WI38 (cell line): Measurements from ENCODE around the gene USE1.

Source experiments
- H3K4me3 ChIP-seq: 2 replicates; pipeline ENCODE4 v1.5.1; 2011; ENCODE audit warnings: low read depth, mild to moderate bottlenecking, control low read depth, low read length
- TF ChIP-seq, protein P1 (sequence below): IDR thresholded peaks from 2 replicates; pipeline ENCODE4 v1.5.1; 2012; ENCODE audit warnings: low read depth, mild to moderate bottlenecking, control low read depth, low read length

The USE1 gene

GRCh38 chr19:17254636-17255035, 39.5 kb downstream of the USE1 start:
- TF ChIP-seq, protein P1, sequence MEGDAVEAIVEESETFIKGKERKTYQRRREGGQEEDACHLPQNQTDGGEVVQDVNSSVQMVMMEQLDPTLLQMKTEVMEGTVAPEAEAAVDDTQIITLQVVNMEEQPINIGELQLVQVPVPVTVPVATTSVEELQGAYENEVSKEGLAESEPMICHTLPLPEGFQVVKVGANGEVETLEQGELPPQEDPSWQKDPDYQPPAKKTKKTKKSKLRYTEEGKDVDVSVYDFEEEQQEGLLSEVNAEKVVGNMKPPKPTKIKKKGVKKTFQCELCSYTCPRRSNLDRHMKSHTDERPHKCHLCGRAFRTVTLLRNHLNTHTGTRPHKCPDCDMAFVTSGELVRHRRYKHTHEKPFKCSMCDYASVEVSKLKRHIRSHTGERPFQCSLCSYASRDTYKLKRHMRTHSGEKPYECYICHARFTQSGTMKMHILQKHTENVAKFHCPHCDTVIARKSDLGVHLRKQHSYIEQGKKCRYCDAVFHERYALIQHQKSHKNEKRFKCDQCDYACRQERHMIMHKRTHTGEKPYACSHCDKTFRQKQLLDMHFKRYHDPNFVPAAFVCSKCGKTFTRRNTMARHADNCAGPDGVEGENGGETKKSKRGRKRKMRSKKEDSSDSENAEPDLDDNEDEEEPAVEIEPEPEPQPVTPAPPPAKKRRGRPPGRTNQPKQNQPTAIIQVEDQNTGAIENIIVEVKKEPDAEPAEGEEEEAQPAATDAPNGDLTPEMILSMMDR: no peak
- H3K4me3 ChIP-seq: no peak overlapping the region

- no peak overlapping the region for H3K4me3 ChIP-seq
- TF ChIP-seq, protein P1: no peak
Observed at GRCh38 chr19:17255150-17255621, 40.0 kb downstream of the USE1 start.

DNA sequence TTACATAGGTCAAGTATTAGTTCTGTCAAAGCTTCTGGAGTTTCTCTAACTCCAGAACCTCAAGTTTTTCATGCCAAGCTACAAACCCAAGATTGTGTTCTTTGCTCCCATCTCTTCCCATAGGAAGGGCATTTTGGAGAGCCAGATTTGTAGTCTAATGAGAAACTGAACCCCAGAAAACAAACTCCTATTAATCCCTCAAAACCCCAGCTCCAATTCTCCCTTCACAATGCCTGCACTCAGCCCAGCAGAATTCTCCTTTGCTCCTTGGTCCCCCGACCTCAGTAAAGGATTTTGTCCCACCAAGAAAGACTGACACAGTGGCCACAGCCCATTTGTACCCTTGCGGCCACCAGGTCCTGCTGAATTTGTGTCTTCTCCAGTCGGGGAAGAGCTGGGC, 41.0 kb downstream of the USE1 start:
- TF ChIP-seq, protein P1: no peak
- no peak overlapping the region for H3K4me3 ChIP-seq

DNA sequence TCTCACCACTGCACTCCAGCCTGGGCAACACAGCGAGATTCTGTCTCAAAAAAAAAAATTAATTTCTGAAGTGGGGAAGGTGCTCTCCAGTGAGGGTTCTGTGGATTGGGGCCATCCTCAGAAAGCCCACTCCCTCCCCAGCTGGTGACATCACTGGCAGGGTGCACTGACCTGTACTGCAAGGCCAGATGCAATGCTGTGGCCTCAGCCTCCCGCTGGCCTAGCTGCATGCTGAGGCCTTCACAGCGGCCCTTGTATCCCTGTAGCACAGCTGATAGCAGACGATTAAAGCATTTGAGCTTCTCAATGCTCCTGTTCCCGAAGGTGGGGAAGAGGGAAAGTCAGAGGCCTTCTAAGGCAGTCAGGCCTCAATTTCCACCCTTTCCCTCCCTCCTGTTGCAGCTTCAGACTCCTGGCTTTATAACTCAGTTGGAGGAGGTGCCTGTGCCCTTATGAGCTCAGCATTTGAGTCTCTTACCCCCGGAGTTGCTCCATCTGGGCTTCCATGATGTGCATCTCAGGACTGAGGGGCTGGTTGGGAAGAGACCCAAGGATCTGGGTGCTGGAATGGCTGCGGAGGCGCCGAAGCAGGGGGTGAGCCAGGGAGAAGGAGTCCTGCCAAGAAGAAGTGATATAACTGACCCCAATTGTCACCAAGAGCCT, 44.1 kb downstream of the USE1 start:
- no peak overlapping the region for H3K4me3 ChIP-seq
- TF ChIP-seq, protein P1: no peak

DNA sequence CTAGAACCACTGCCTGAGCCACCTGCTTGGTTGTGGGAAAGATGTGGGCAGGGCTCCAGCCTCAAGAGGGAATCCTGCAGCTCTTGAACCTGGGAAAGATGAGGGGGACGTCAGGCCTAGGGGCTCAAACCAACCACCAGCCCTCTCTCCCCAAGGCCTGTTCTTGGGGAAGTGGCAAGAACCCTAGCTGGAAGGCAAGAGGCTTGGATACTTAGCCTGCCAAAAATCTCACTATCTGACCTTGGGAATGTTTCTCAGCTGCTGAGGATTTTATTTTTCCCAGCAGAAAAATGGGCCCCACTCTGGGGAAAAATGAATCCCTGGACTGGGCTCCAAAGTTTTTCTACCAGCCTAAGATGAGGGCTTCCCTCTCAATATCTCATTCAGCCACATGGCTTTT, 44.8 kb downstream of the USE1 start:
- TF ChIP-seq, protein P1: no peak
- H3K4me3 ChIP-seq: no peak overlapping the region

GRCh38 chr19:17260842-17261325, 45.7 kb downstream of the USE1 start:
- TF ChIP-seq, protein P1: peak; percentile 76
- H3K4me3 ChIP-seq: no peak overlapping the region

- no peak overlapping the region for H3K4me3 ChIP-seq
- TF ChIP-seq, protein P1: no peak
Observed at GRCh38 chr19:17262557-17262956, 47.4 kb downstream of the USE1 start.
